SW480 (cell line): Measurements from ENCODE around the gene AFF4.
"Not testable (repeated sequence)": the region's sequence is repeated elsewhere in the genome, so short reads cannot be mapped to it uniquely, and the experiment has no call there.

Experiments used
- DNase-seq: peaks from one replicate; pipeline ENCODE4 v3.0.0-alpha.2; 2016; ENCODE audit warnings: low spot score

AFF4 gene, protein sequence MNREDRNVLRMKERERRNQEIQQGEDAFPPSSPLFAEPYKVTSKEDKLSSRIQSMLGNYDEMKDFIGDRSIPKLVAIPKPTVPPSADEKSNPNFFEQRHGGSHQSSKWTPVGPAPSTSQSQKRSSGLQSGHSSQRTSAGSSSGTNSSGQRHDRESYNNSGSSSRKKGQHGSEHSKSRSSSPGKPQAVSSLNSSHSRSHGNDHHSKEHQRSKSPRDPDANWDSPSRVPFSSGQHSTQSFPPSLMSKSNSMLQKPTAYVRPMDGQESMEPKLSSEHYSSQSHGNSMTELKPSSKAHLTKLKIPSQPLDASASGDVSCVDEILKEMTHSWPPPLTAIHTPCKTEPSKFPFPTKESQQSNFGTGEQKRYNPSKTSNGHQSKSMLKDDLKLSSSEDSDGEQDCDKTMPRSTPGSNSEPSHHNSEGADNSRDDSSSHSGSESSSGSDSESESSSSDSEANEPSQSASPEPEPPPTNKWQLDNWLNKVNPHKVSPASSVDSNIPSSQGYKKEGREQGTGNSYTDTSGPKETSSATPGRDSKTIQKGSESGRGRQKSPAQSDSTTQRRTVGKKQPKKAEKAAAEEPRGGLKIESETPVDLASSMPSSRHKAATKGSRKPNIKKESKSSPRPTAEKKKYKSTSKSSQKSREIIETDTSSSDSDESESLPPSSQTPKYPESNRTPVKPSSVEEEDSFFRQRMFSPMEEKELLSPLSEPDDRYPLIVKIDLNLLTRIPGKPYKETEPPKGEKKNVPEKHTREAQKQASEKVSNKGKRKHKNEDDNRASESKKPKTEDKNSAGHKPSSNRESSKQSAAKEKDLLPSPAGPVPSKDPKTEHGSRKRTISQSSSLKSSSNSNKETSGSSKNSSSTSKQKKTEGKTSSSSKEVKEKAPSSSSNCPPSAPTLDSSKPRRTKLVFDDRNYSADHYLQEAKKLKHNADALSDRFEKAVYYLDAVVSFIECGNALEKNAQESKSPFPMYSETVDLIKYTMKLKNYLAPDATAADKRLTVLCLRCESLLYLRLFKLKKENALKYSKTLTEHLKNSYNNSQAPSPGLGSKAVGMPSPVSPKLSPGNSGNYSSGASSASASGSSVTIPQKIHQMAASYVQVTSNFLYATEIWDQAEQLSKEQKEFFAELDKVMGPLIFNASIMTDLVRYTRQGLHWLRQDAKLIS

DNA sequence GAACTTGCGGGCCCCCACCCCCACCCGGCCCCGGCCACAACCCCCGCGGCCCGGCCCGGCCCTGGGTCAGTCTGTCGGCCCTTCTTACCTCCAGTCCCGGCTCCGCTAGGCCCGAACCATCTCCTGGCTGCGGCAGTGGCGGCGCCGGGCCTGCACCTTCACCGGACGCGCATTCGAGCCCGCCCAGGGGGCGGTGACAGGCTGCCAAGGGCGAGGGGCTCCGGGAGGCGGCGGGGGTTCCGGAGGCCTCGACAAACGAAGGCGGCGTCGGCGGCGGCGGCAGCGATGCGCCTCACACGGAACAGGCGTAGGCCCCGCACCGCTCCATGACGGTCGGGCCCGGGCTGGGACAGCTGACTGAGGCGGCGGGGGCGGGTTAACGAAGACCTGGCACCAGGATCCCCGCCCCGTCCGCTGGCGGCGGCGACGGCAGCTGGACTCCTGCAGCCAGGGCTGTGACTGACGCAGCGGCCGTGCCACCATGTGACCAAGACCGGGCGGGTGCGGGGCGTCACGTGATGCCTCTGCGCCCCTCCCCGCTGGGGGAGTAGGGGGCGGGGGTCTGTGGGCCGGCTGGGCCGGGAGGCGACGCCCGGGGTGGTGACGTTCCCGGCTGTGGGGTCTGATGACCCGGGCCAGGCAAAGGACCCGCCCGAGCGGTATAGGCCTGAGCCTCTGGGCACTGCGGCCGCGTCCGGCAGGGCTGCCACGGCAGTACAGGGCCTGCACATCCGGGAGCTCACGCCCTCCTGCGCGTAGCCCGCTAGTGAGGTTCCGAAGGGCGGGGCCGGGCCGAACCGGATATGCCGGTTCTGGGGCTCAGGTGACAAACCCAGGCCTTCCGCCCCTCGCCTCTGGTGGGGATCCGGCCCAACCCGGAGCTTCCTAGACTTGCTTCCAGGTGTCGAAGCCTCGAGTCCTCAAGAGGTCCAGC, at the start of gene AFF4:
Gene AFF4, minus strand, starts transcription at position 464 of the 934 bp plus-strand sequence. CDS start 26,445 bp downstream, outside the sequence.
- DNase-seq: peak; percentile 97

DNA sequence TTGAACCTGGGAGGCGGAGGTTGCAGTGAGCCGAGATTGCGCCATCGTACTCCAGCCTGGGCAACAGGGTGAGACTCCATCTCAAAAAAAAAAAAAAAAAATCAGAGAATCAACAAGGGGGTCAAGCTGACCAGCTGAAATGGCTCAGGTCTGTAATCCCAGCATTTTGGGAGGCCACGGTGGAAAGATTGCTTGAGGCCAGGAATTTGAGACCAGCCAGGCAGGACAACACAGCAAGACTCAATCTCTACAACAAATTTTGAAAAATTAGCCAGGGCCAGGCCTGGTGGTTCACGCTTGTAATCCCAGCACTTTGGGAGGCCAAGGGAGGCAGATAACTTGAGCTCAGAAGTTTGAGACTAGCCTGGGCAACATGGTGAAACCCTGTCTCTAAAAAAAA, 45.0 kb upstream of the AFF4 start:
- not testable (repeated sequence) for DNase-seq

DNA sequence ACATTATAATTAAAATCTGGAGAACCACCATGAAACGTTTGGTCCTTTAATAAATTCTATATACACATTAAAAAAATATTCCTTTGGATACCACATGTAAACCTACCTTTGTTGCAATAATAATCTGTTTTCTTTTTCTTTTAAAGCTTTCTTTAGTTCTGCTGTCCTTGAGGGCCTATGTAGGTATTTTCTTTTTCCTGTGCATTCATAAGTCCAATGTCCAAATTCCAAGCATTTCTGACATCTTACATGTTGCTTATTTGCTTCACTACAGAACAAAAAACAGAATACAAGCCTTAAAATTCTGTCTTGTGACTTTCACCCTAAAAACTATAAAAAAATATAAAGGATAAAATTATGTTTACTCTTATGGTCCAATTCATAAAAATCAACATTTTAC, 43.2 kb upstream of the AFF4 start:
- DNase-seq: no peak

DNA sequence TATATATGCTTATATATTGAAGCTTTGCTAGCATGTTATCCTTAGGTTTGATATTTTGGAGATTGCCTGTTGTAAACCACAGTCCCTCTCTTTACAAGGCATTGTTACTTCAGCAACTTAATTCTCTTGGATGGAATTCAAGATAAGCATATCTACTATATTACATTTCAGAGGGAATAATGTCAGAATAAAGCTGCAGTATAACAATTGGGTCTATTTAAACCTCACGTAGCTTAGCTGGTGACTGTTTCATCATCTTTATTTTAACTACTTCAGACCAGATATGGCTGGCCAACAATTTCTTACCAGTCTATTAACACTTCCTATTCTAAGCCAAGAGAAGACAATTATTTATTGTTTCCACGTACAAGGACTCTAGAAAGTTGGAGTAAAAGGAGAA, 35.8 kb upstream of the AFF4 start:
- no peak for DNase-seq

DNA sequence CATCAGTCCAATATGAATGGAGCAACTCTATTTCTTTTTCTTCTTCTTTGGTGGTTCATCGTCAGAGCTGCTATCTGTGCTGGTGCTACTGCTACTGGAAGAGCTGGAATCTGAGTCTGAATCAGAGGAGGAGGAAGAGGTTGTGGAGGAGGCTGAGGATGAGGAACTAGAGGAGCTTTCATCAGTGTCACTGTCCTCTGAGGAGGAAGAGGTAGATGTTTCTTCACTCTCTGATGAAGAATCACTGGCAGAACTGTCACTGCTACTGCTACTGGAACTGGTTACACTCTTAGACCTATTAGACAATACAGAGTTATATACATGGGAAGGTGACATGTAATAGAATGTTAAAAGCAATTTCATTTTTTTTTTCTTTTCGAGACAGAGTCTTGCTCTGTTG, 35.1 kb upstream of the AFF4 start:
- no peak for DNase-seq

DNA sequence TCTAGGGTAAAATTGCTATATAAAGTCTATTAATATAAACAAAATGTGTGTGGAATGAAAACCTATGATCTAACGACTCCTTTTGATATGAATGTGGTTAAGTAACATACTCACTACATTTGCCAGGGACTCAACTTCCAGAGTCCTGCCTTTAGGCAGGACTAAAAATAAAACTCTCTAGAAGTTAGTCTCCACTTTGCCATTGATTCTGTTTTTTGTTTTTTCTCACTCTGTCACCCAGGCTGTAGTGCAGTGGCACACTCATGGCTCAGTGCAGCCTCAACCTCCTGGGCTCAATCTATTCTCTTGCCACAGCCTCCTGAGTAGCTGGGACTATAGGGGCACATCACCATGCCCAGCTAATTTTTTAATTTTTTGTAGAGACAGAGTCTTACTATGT, 32.9 kb upstream of the AFF4 start:
- DNase-seq: no peak

DNA sequence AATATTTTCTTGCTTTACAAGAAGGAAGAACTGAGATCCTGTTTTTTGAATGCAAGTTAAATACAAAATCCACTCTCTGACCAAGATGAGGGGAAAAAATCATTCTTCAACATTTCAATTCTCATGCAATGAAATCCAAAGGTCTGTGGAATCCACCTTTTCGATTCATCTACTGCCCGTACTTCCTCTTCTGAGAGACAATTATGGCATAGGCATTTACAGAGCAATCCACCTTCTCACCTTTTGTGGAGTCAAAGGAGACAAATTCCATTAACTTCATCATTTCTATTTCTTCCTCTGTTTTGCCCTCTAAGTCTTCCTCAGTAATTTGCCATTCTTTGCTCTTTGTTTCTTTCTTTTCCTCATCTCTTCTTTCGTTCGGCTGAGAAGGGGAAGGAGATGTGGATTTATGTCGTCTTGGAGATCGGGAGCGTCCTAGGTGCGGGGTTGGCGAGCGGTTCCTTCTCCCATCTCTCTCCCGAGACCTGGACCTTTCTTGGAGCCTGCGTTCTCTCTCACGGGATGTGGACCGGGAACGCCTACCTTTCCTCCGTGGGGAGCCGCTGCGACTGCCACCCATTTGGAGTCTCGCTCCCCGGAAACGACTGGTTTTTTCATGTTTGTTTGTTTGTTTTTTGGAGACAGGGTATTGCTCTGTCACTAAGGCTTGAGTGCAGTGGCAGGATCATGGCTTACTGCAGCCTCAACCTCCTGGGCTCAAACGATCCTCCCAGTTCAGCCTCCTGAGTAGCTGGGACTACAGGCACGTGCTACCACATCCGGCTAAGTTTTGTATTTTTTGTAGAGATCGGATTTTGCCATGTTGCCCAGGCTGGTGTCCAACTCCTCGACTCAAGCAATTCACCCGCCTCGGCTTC, 24.3 kb upstream of the AFF4 start:
- DNase-seq: no peak

DNA sequence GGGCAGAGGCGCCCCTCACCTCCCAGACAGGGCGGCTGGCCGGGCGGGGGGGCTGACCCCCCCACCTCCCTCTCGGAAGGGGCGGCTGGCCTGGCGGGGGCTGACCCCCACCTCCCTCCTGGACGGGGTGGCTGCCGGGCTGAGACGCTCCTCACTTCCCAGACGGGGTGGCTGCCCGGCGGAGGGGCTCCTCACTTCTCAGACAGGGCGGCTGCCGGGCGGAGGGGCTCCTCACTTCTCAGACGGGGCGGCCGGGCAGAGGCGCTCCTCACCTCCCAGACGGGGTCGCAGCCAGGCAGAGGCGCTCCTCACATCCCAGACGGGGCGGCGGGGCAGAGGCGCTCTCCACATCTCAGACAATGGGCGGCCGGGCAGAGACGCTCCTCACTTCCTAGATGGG, 19.5 kb upstream of the AFF4 start:
- not testable (repeated sequence) for DNase-seq

DNA sequence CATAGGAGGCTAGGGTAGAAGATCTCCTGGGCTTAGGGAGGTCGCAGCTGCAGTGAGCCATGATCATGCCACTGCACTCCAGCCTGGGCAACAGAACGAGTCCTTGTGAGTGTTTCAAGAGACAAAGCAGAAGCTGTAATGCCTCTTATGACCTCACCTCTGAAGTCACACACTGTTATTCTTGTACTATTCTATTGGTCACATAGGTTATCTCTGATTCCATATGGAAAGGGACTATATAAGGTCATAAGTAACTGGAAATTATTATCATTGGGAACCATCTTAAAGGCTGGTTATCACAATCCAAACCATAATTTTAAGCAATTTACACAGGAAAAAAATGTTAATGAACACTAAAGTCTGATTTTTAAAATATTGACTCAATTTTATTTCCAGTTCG, 17.9 kb upstream of the AFF4 start:
- DNase-seq: no peak

DNA sequence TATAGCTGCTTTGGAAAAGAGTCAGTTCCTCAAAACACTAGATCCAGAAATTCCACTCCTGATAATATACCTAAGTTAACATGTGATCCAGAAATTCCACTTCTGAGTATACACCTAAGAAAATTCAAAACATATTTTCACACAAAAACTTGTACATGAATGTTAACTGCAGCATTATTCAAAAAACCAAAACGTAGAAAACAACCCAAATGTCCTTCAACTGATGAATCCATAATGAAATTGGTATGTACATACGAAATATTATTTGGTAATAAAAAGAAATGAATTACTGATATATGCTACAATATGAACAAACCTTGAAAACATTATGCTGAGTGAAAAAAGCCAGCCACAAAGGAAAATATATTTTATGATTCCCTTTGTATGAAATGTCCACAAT, 16.5 kb upstream of the AFF4 start:
- no peak for DNase-seq

DNA sequence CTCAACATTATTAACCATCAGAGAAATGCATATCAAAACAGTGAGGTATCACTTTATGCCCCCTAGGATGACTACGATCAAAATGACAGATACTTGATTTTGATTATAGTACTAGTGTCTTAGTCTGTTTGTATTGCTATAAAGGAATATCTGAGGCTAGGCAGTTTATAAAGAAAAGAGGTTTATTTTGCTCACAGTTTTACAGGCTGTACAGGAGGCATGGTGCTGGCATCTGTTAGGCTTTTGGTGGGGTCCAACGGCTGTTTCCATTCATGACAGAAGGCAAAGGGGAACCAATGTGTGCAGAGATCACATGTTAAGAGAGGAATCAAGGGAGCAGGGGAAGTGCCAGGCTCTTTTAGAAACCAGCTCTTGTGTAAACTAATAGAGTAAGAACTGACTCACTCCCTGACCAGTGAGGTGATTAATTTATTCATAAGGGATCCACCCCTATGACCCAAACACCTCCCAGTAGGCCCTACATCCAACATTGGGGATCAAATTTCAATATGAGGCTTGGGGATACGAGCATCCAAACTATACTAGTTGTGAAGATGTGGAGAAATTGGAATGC, 16.0 kb upstream of the AFF4 start:
- DNase-seq: peak; percentile 42

DNA sequence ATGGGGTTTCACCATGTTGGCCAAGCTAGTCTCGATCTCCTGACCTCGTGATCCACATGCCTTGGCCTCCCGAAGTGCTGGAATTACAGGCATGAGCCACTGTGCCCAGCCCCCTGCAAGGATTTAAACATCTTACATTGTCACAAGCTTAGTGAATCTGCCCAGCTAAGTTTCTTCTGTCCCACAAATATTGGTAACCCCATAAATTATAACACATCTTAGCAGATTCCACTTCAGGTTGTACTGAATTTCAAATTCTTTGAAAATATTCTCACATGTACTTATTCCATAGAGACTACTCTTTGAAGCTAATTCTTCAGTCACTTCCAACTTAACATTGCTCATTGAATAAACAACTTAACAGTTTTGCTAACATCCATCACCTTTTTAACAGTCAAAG, 13.4 kb upstream of the AFF4 start:
- no peak for DNase-seq

DNA sequence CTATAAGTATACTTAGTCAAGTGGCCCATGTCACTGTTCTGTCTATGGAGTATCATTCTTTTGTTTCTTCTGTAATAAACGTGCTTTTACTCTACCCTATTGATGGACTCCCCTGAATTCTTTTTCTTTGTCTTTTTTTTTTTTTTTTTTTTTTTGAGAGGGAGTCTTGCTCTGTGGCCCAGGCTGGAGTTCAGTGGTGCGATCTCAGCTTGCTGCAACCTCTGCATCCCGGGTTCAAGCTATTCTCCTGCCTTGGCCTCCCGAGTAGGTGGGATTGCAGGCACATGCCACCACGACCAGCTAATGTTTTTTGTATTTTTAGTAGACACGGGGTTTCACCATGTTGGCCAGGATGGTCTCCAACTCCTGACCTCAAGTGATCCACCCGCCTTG, 9.0 kb upstream of the AFF4 start:
- not testable (repeated sequence) for DNase-seq

DNA sequence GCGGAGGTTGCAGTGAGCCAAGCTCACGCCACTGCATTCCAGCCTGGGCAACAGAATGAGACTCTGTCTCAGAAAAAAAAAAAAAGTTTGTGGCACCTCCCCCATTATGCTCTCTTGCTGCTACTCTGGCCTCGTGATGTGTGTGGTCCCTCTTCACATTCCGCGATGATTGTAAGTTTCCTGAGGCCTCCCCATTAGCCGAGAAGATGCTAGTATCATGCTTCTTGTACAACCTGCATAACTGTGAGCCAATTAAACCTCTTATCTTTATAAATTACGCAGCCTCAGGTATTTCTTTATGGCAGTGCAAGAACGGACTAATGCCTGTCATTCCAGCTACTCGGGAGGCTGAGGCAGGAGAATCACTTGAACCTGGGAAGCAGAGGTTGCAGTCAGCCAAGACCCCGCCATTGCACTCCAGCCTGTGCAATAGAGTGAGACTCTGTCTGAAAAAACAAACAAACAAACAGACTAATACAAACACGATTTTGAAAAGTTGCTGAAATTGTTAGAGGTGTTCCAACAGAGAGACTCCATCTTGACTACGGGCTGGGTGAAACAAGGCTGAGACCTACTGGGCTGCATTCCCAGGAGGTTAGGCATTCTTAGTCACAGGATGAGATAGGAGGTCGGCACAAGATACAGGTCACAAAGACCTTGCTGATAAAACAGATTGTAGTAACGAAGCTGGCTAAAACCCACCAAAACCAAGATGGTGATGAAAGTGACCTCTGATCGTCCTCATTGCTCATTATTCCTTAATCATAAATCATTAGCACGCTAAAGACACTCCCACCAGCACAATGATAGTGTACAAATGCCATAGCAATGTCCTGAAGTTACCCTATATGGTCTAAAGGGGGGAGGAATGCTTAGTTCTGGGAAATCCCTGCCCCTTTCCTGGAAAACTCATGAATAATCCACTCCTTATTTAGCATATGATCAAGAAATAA, 8.3 kb upstream of the AFF4 start:
- DNase-seq: no peak

DNA sequence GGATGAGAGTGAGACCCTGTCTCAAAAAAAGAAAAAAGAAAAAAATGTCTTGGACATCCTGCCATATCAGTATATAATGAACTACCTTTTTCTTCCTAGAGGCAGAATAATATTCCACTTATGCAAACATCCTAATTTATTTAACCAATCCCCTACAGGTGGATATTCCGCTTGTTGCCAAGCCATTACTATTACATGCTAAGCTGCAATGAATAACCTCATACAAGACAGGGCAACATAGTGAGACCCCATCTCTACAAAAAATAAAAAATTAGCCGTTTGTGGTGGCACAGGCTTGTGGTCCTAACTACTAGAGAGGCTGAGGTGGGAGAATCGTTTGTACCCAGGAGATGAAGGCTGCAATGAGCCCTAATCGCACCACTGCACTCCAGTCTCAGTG, 1.7 kb upstream of the AFF4 start:
- no peak for DNase-seq

DNA sequence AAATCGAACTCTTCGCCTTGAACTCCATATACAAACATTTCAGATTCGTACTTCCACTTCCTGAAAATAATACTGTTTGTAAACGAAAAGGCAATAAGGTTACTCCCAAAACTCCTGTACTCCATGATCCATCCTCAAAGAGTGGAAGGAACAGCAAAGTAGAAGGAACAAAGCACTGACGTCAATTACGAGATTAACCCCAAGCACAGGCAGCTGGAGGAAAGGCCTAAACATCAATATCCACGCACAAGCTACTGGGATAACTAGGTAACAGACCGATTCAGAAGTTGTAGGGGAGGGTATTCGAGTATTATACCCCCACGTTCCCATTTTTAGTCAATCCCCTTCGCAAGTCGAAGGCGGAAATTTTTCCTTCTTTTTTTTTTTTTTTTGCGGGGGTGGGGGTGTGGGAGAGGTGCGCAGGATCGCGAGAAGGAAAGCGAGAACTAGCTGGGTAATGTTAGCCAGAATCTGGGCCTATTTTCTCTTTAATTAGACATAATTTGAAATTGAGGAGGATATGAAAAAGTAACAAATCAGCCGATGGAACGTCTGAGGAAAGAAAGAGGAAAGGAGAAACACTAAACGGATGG, 909 bp downstream of the AFF4 start:
- DNase-seq: peak; percentile 72

DNA sequence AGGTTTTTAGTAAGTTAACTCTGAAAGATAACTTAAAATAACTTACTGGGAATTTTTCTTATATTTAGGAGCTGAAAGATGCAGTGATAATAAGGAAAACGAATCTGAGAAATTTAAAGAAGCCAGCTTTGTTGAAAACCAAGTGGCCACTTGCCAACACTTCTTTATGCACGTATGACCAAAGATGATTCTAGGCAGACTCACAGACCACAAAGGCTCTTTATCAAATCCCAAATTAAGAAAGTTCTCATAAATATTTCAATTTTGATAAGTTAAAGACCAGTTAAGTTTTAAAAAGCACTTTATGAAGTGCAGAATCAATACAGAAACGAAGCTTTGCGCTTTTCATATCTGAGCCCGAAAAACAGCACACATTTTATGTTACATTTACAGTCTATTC, 1.5 kb downstream of the AFF4 start:
- DNase-seq: no peak

DNA sequence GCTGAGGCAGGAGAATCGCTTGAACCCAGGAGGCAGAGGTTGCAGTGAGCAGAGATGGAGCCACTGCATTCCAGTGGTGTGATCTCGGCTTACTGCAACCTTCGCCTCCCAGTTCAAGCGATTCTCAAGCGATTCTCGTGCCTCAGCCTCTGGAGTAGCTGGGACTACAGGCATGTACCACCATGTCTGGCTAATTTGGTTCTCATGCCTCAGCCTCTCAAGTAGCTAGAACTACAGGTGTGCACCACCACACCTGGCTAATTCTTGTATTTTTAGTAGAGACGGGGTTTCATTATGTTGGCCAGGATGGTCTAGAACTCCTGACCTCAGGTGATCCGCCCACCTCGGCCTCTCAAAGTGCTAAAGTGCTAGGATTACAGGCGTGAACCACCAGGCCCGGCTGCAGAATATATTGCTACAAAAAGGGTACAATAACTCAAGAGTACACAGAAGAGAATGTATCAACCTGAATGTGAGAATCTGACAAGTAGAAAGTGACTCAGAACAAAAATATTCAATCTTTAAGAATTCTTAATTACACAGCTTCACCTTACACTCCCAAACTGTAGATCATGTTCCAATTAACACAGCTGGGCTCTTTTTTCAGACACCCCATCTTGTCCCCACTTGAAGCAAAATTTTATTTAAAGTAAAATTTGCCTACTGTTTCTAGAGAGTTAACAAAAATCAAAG, 2.2 kb downstream of the AFF4 start:
- DNase-seq: not testable (repeated sequence)
